Measurements from ENCODE around the gene SBK1.

SBK1 gene

DNA sequence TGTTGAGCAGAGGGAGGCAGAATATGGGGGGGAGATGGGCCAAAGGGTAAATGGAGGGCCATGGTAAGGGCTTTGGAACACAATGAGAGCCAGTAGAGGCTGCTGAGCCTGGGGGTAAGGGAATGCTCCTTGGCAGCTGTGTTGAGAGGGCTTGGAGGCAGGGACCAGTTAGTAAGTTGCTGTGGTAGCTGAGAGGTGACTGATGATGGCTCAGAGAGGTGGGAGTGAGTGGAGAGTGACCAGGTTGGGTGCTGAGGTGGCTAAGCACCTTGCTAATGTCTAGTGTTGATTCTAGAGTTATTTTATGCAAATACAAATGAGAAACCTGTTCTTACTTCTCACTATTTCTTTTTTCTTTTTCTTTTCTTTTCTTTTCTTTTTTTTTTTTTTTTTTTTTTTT lies 10.8 kb downstream of the SBK1 start:
- no peak overlapping the region for H3K27ac ChIP-seq
- DNase-seq (ENCODE audit: low read depth, low spot score): no peak

DNA sequence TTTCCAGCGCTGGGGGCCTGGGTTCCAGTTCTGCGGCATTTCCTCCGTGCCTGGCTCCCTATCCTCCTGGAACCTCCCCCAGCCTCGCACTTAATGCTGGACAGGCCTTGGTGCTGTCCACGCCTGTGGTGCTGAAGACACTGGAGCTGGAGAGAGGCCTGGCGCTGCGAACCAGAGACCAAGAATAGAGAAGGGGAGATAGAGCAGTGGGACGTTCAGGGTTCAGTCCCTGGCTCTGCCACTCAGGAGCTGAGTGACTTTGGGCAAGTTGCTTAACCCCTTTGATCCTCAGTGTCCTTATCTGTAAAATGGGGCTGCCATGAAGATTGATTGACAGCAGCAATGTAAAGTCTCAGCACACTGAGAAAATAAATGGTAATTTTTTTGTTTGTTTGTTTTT lies 11.9 kb downstream of the SBK1 start:
- no peak for DNase-seq (ENCODE audit: low read depth, low spot score)
- no peak overlapping the region for H3K27ac ChIP-seq

DNA sequence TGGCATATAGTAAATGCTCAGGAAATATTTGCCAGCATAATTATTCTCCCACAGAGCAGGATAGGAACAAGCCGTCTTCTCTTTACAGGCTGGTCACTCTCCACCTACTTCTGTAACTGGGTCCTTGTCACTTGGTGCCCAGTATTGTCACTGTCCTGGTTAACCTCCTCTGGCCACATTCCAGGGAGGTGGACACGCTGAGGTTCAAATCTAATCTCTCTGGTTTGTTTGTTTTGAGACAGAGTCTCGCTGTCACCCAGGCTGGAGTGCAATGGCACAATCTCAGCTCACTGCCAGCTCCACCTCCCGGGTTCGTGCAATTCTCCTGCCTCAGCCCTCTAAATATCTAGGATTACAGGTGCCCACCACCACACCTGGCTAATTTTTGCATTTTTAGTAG lies 15.6 kb downstream of the SBK1 start:
- no peak for DNase-seq (ENCODE audit: low read depth, low spot score)
- no peak overlapping the region for H3K27ac ChIP-seq

DNA sequence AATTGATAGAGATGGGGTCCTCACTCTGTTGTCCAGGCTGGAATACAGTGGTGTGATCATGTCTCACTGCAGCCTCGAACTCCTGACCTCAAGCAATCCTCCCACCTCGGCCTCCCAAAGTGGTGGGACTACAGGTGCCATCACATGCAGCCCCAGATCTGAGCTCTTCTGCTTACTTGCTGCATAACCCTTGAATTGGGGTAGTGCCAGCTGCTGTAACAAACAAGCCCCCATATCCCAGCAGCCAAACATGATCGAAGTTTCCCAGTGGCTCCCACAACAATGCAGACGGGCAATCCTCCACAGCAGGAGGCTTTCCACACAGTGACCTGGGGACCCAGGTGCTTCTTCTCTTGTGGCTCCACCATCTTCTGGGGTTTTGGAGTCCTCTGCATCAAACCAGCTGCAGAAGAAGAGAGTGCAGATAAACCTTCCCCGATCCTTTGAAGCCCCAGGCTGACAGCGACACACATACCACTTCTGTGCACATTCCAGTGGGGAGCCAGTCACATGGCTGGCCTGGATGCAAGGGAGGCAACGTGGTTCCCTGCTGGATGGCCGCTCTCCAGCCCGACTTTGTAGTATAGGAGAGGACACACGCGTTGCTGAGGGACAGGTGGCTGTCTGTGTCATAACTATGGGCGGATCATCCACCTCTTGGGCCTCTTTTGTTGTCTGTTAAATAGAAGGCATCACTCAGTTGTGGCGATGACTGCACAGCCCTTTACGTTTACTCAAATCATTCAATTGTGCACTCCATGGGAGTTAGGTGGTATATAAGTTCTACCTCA lies 16.7 kb downstream of the SBK1 start:
- DNase-seq (ENCODE audit: low read depth, low spot score): no peak
- H3K27ac ChIP-seq: no peak overlapping the region

DNA sequence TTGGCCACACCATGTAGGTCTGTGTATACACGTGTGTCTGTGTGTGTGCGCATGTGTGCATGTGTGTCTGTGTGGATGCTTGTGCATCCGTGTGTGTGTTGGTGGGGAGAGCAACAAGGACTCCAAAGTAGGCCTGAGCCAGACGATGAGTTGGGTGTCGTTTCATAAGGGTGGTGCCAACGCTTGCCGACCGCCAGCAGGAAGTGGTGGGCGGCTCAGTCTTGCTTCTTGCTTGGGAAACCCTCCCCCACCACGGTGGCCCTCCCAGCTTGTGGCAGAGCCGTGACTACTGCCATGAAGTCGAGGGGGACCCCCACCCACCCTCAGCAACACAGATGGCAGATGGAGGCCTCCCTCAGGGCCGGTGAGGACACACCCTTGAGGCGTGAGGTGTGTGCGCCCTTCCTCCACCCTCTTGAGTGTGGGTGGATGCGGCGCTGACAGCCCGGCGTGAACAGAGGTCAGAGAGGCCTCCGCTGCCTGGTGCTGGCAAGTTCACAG lies 17.5 kb downstream of the SBK1 start:
- H3K27ac ChIP-seq: no peak overlapping the region
- no peak for DNase-seq (ENCODE audit: low read depth, low spot score)

DNA sequence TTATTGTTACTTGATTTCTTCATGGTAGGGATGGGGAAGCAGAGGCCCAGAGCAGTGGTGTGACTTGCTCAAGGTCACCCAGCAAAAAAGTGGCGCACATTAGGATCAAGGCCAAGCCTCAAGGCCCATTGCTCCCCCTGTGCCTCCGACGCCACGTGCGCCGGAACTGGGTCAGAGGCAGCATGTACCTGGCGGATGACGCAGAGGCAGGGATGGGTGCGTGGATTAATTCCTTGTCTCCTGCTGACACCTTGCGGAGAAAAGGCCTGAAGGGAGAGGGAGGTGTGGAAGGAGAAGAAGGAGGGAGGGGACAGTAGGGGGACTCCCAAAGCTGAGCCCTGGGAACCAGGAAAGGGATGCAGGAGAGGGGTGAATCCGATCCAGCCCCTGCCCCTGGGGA lies 18.5 kb downstream of the SBK1 start:
- no peak for DNase-seq (ENCODE audit: low read depth, low spot score)
- H3K27ac ChIP-seq: no peak overlapping the region

DNA sequence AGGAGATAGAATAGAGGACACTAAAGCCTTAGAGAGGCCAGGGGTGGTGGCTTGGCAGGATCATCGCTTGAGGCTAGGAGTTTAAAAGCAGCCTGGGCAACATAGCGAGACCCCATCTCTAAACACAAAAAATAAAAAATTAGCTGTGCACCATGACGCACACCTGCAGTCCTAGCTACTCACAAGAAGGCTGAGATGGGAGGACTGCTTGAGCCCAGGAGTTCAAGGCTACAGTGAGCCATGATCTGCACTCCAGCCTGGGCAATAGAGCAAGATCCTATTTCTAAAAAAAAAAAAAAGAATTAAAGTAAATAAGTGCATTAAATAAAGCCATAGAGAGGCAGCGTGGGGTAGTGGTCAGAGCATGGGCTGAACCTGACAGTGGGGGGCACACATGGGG lies 19.1 kb downstream of the SBK1 start:
- DNase-seq (ENCODE audit: low read depth, low spot score): no peak
- no peak overlapping the region for H3K27ac ChIP-seq

DNA sequence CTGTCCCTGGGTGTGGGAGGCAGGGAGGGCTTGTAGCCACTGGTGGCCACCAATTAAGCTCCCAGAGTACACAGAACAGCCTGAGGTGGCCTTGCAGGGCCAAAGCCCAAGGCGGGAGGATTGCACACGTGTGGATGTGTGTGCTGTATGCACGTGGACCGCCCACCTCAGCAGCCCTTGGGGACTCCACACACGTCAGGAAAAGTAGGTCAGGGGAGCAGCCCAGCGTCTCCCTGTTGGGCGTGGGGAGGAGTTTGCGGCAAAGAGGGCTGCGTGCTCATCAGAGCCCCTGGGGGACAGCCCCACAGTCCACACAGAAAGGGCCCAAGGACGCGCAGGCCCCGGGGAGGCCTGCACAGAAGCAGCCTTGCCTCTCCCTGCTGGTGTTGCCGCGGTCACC lies 19.6 kb downstream of the SBK1 start:
- H3K27ac ChIP-seq: no peak overlapping the region
- DNase-seq (ENCODE audit: low read depth, low spot score): no peak

DNA sequence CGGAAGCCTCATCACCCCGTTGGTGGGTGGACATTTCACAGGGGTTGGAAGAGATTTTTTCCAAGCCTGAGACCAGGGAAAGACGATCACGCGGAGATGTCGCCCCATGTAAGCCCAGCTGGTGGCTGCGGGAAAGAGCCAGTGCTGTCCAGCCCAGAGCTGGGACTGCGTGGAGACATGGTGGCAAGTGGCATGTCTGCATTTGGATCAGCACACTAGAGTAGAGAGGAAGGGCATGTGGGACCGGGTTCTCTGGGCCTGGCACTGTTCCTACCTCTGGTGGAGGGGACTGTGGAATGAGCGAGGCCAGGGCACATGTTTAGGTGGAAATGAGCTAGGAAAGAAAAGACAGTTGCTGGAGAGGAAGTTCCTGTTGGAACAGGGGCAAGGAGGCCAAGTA lies 20.0 kb downstream of the SBK1 start:
- DNase-seq (ENCODE audit: low read depth, low spot score): no peak
- H3K27ac ChIP-seq: no peak overlapping the region

DNA sequence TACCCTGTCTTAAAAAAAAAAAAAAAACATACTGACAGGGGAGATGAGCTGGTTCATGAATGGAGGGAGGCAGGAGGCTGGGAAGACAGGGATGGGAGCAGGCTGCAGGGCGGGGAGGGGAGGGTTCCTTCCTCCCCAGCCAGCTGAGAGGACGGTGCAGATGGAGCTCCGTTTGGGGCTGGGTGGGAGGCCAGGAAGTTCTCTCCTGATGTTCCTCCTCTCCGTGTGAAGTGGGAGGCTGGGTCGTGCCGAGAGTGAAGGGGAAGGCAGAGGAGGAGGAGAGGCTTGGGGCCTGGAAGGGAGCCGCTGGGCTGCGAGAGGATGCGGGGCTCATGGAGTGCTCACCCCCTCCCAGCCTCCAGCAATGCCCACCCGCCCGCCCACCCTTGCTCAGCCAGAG lies 21.3 kb downstream of the SBK1 start:
- no peak for DNase-seq (ENCODE audit: low read depth, low spot score)
- H3K27ac ChIP-seq: no peak overlapping the region

DNA sequence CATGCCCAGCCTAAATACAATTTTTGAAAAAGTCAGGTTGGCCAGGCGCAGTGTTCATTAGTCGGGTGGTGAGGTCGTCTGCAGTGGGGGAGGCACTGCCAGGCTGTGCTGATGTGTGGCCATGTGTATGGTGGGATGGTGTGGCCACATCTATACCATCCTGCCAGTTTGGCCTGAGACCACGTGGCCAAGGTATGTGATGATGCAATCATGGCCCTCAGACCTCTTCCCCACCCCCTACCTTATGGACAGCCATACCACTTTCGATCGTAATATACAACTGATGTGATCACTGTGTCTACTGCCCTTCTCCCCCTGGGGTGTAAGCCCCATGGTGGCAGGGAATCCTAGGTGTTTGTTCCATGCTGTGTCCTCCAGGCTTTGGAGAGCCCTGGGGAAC lies 23.7 kb downstream of the SBK1 start:
- no peak for DNase-seq (ENCODE audit: low read depth, low spot score)
- H3K27ac ChIP-seq: no peak overlapping the region

DNA sequence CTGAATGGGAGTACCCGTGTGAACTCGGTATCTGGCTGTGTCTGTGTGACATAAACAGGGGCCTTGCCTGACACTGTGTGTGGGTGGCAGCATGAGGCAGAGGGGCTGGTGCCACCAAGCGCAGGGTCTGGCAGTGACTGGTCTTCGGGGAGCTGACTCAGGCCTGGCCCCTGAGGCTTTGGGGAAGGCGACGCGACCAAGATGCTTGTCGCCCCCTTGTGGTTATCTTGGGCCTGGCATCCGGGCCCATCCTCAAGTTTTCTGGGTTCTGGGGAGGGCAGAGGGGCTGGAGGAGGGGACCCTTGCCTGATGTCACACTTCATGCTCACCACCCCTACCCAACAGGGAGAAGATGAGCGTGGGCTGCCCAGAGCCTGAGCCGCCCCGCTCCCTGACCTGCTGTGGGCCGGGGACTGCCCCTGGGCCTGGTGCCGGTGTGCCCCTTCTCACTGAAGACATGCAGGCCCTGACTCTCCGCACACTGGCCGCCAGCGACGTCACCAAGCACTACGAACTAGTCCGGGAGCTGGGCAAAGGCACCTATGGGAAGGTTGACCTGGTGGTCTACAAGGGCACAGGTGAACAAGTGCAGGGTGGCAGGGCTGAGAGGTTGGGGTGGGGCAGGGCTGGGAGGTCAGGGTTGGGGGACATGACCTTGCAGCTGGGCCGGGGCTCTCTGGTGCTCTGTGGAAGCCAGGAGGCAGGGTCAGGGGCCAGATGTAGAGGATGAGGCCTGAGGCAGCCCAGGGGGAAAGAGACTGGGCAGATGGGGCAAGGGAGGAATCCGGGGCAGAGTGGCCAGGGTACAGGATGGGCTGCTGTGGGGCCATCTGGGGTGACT lies 24.9 kb downstream of the SBK1 start:
- no peak overlapping the region for H3K27ac ChIP-seq
- no peak for DNase-seq (ENCODE audit: low read depth, low spot score)

DNA sequence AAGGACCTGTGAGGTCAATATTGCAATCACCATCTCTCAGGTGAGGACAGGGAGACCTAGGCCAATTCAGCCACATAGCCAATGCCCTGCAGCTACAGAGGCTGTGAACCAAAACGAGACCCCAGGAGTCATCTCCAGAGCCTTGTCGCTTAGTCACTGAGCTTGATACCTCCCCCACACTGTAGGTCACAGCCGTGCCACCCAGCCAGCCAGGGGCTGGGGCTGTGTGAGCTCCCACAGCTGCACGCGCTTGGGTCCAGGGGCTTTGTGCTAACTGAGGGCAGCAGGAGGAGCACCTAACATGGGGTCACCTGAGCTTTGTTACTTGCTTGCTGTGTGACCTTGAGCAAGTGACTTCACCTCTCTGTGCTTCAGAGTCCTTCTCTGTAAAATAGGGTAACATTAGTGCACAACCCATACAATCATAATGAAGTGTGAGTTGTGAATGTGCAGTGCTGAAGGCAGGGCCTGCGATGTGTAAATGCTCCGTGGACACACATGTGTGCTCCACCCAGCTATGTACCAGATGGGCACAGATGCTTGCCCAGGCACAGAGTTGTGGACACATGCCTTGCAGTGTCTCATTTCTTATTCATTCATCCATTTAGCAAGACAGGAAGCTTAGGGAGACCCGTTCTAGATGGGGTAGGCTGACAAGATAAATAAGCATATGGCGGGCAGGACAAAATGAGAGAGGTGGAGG lies 25.9 kb downstream of the SBK1 start:
- no peak for DNase-seq (ENCODE audit: low read depth, low spot score)
- no peak overlapping the region for H3K27ac ChIP-seq

DNA sequence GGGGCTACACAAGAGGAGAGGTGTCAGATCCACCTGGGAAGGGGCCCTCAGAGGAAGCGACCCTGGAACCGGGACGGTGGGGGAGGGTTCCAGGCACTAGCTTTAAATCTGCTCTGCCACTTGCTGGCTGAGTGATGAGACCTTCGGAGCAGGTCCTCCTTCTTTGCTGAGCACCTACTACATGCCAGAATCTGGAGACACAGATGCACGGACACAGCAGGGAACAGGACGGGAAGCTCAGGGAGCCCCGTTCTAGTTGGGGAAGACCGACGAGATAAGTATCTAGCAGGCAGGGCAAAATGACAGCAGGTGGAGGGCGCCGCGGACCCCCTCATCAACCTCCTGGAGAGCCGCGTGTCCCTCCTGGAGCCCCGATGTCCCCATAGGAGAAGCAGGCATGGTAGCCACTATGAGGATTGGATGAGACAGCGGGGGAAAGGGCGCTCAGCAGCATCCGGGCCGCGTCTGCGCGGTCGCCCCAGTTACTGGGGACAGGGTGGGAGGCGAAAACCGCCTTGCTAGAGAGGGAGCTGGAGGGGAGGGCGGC lies 27.2 kb downstream of the SBK1 start:
- no peak for DNase-seq (ENCODE audit: low read depth, low spot score)
- H3K27ac ChIP-seq: no peak overlapping the region

DNA sequence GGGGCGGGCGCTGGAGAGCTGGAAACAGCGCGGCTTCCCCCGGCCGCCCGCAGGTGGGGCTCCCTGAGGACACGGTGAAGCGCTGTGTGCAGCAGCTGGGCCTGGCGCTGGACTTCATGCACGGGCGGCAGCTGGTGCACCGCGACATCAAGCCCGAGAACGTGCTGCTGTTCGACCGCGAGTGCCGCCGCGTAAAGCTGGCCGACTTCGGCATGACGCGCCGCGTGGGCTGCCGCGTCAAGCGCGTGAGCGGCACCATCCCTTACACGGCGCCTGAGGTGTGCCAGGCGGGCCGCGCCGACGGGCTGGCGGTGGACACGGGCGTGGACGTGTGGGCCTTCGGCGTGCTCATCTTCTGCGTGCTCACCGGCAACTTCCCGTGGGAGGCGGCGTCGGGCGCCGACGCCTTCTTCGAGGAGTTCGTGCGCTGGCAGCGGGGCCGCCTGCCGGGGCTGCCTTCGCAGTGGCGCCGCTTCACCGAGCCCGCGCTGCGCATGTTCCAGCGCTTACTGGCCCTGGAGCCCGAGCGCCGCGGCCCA lies 27.8 kb downstream of the SBK1 start:
- no peak for DNase-seq (ENCODE audit: low read depth, low spot score)
- no peak overlapping the region for H3K27ac ChIP-seq

DNA sequence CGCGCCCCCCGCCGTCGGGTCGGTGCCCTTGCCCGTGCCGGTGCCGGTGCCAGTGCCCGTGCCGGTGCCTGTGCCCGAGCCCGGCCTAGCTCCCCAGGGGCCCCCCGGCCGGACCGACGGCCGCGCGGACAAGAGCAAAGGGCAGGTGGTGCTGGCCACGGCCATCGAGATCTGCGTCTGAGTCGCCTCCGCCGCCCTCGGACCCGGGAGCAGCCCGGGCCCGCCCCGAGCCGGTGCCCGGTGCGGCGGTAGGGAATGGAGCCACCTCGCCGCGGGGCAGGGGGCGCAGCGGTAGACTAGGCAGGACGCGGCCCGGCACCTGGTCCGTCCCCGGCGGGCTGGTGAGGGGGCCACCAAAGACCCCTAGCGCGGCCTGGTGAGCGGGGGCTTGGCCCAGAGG lies 28.4 kb downstream of the SBK1 start:
- no peak for DNase-seq (ENCODE audit: low read depth, low spot score)
- no peak overlapping the region for H3K27ac ChIP-seq

DNA sequence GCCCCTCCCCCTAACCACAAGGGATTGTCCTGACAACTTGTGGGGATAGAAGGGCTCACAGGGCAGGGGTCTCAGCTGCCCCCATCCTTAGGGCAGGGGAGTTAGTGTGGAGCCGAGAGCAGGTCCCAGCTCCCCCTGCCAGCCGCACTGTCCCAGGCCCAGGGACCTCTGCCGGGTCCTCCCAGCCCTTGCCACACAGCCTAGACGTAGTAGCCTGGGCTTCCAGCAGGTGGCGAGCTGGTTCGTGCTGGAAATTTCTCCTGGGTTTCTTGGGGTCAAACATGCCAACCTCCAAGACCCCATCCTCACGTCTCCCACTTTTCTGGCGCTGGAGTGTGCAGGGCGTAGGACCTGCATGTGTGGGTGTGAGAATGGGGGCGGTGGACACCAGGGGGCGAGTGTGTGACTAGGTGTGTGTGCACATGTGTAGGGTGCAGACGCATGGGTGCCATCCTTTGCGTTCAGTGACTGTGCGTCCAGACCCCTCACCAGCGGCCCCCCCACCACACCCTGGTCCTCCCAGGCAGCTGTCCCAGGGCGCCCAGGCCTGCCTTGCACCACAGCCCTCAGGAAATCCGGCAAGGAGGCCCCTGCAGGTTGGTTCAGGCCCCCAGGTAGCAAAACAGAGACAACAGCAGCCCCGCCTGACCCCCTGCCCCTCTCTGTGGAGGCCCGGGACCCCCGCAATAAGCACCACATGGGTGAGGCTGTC lies 29.5 kb downstream of the SBK1 start:
- no peak overlapping the region for H3K27ac ChIP-seq
- no peak for DNase-seq (ENCODE audit: low read depth, low spot score)

DNA sequence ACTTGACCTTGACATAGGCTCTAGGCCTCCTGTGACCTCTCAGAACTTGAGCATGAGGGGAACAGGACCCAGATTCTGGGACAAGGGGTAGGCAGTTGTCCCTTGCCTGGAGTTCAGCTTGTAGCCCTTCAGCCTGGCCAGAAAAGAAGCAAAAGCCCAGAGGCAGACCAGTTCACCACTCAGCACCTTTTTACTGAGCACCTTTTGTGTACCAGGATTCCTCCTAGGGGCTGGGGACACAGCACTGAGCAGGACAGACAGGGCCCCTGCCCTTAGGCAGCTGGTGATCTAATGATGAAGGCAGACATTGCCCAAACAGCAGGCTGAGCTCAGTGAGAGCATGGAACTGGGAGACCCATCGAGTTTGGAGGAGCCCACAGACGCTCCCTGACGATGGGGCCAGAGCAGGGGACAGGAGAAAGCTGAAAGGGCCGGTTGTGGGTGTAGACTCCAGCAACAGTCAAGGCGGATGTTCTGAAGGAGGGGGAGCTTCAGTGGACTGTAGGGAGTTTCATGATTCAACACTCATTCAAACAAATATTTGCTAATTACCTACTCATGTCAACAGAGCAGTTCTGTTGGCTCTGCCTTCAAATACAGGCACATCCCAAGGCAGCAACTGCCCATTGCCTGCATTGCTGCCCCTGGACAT lies 32.0 kb downstream of the SBK1 start:
- H3K27ac ChIP-seq: peak overlapping the region; percentile 38
- DNase-seq (ENCODE audit: low read depth, low spot score): no peak

DNA sequence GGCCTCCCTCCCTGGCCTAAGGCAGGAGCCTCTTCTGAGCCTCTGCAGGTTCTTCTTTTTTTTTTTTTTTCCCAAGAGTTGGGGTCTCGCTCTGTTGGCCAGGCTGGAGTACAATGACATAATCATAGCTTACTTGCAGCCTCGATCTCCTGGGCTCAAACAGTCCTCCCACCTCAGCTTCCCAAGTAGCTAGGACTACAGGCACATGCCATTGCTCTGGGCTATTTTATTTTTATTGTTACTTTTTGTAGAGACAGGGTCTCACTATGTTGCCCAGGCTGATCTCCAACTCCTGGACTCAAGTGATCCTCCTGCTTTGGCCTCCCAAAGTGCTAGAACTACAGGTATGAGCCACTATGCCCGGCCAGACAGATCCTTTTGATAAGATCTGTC lies 32.6 kb downstream of the SBK1 start:
- H3K27ac ChIP-seq: peak overlapping the region; percentile 38
- DNase-seq (ENCODE audit: low read depth, low spot score): no peak
